HG02981 (cell line): Measurements from ENCODE around the gene CNPY2.
"Not testable (repeated sequence)": the region's sequence is repeated elsewhere in the genome, so short reads cannot be mapped to it uniquely, and the experiment has no call there.

ENCODE experiments used
- ATAC-seq: cut with Tn5 transposase; IDR thresholded peaks from one replicate; pipeline ENCODE4 v1.9.1; 2021; ENCODE audit warnings: mild to moderate bottlenecking, moderate library complexity; ENCODE audit not compliant: unreplicated experiment

The CNPY2 gene

DNA sequence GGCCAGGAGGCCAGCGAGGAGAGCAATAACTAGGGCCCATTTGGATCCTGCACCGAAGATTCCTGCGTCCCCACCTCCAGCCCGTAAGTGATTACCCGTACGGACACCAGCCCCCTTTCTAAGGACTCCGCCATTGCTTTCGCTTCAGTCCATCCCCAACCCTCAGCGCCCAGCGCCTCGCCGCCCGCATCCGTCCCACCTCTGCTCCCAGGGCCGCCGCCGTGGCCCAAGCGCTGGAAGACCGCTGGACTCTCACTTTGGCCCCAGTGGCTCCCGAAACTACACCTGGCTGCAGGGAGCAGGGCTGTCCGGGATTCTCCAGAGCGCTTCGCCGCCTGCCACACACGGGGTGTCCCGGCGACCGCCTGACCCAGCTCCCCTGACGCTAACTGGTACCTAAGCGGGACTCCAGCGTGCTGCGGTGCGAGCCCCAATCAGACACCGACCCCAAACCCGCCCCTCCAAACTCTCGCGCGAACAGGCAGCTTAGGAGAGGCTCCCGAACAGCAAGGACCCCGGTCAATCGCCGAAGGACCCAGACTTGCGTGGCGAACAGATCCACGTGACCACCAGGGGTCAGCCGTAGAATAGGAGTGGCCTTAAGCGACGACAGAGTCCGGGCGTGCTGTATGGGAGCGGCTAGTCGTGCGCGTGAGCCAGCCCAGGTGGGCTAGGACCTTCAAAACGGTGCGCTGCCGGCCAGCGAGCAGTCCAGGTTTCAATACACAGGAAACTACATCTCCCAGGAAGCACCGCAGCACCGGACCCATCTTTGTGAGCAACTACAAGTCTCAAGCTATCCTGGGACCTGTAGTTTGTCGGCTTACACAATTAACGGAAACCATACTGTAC, at the start of gene CNPY2:
TSS of gene CNPY2 (minus strand) at position 367 of the 852 bp plus-strand sequence. CDS start 771 bp downstream, outside the sequence.
- peak; percentile 89 for ATAC-seq

DNA sequence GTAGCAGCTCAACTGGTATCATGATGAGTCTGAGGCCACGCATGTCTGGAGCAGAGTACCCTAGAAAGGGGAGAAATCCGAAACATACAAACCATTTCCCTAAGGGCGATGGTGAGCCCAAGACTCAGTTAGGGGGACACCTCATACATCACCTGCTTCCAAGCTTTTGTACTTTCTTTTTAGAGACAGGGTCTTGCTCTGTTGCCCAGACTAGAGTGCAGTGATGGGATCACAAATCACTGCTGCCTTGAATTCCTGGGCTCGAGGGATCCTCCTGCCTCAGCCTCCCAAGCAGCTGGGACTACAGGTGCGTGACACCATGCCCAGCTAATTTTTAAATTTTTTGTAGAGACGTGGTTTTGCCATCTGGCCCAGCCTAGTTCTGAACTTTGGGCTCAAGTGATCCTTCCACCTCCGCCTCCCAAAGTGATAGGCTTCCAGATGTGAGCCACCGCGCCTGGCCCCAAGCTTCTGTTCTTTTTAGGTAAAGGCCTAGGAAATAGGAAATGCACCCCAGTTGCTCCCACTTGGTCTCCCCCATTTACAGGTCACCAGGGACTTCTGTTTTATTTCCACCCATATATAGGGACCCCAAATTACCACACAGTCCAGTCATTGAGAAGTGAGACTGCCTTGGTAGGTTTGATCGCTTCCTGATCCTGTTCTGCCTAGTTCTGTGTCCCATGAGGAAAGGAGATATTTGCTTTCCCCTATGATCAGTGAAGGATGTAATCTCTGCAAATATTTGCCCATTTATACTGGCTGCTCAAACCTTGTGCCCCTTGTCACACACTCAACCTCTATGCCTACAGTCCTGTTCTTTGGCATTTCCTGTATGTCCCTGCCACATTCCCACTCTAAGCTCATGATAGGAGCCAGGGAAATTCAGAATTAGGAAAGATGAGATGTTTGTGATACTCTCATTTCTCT, 46.6 kb upstream of the CNPY2 start, which contains the start of gene APOF:
TSS of gene APOF (minus strand) at position 728 of the 930 bp plus-strand sequence. CDS start at position 616, 112 bp downstream.
- ATAC-seq: no peak

DNA sequence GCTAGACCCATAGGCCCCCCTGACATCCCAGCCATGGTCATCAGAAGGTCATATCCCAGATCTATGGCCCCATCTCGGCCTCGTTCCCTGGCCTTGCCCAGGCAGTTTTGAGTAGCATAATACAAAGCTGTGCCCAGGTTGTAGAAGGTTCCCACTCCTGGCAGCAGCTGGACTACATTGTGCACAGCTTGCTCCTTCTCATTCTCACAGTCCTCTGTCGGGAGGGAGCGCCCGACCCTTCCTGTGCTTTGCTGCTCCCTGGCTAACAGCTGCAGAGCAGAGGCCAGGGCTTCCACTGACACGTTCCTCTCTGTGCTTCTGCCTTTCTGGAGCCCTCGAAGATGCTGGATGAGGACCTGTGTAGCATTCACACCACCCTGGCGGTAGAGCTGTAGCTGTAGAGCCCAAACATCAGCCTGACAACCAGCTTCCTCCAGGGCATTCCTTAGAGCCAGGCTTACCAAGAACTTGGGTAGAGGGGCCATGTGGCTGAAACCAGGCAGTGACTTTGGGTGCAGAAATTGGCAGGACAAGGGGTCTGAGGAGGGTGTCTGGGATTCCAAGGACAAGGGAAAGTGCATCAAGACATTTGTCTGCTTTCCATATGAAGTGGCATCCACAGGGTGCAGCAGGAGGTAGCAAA, 45.8 kb upstream of the CNPY2 start:
- no peak for ATAC-seq

DNA sequence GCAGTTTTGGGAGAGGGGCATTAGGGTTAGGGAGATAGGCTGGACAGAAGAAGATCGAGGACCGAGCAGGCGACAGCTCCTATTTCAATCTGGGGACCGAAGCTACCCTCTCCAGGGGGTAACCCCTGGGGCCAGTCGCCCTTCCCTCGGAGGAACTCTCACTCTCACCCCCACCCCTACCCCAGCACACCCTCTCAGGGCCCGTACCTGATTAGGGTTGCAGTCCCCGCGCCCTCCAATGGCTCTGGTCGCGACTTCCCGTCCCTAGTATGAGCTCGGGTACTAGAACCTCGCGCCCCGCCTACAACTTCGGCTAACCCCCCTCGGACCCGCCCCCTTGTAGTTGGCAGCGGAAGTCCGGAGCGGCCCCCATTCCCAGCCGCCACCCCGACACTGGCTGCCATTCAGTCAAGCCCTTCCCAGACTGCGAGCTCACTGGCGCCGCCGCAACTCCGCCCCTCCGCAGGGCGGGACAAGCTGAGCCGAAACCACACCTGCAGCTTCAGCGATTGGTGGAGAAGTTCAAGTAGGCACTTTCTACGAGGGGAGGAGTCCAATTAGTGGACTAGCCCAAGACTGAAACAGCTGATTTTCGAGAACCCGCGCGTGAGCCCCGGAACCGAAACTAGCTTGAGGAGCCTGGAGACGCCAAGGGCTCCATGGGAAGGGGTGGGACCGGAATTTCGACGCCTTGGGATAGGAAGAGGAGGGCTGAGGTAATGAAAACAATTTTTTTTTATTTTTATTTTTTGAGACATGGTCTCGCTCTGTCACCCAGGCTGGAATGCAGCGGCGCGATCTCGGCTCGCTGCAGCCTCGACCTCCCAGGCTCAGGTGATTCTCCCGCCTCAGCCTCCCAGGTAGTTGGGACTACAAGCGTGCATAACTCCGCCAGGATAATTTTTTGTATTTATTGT, 44.3 kb upstream of the CNPY2 start, which contains the start of gene STAT2:
TSS of gene STAT2 (minus strand) at position 257 of the 917 bp plus-strand sequence. CDS start 3,536 bp downstream, outside the sequence.
- peak; percentile 95 for ATAC-seq

DNA sequence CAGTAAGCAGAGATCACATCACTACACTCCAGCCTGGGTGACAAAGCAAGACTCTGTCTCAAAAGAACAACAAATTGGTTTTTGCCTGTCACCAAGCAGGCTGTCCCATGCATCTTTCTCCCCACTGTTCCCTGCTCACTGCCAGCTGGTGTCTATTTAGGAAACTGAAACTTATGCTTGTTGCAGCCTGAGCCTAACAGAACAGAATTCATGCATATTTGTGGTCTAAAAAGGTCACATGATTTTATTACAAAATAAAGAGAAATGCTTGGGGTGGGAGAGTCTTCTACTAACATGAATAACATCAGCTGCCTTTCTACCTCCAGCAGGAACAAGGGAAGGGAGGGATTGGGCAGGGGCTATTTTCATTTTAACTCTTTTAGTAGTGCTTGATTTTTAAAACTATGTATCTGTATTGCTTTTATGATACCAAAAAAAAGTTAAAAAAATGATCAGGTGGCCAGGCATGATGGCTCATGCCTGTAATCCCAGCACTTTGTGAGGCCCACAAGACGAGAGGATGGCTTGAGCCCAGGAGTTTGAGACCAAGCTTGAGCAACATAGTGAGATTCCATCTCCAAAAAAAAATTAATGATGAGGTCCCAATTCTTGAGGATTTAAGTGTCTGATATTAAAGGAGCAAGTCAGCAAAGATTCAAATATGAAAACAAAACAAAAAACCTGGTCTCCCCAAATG, 43.2 kb upstream of the CNPY2 start:
- ATAC-seq: no peak

DNA sequence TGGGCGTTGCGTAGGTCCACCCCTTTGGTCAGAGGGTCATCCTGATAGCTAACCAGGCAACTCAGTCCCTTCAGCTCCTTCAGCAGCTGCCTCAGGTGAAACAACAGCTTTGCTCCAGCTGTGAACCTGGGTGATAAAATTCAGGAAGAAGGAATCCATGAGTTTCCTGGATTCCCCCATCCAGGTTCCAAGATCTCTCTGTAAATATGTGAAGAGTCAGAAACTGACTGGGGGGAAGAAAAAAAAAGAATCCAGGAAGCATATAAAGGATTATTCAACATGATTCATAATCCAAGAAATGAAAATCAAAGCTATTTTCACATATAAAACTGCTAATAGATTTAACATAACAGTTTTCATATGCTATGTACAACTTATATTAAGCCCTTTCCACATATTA, 35.5 kb upstream of the CNPY2 start:
- no peak for ATAC-seq

DNA sequence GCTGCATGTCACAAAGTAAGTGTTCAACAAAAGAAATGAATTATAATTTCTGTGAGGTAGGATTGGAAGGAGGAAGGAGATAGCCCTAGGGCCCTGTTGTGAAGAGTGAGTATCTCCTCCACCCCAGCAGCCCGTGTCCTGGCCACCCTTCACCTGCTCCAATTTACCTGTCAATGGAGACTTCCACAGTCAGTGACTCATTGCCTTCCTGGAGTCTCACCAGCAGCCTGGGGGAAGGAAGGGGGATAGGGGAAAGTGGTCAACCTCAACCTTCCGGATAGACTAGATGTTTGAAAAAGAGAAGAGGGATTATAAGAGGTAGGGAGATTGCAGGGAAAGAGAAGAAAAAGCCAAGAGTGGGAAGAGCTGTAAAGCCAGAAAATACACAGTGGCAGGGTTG, 34.9 kb upstream of the CNPY2 start:
- no peak for ATAC-seq

DNA sequence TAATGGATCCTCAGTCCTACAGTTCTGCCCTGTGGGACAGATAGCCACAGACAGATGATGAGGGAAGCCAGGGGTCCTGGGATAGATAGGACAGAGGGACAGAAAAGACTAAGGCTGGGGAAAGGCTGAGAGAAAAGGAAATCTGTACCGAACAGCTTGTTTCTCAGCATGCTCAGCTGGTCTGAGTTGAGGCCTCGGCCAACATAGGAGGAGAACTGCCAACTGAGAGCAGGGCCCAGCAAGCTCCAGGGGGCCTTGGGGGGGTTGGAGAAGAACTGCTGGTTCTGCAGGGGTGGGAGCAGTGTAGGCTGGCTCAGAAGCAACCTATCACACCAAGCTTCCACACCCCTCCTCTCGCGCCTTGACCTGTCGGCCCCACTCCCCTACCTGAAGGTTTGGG, 33.0 kb upstream of the CNPY2 start:
- no peak for ATAC-seq

DNA sequence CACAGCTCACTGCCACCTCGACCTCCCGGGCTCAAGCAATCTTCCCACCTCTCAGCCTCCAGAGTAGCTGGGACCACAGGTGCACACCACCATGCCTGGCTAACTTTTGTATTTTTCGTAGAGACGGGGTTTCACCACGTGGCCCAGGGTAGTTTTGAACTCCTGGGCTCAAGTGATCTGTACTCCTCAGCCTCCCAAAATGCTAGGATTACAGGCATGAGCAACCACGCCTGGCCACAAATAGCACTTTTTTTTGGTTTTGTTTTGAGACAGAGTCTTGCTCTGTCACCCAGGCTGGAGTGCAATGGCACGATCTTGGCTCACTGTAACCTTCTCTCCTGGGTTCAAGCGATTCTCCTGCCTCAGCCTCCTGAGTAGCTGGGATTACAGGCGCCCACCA, 31.5 kb upstream of the CNPY2 start:
- not testable (repeated sequence) for ATAC-seq

DNA sequence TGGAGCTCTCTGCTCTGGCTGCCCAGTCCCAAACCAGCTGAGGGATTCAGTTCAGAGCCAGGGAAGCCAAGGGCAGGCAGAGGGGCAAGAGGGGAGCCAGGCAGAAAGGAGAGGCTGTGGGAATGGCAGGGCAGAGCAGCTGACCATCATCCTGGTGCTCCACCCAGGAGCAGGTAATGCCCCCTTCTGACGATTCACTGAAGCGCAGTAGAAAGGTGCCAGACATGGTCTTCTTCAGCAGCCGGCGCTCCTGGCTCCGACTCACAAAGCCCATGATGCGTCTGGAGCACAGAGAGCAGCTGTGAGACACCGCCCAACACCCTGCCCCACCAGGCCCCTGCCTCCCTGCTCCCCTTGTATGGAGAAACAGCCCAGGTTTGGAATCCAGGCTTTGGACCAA, 30.9 kb upstream of the CNPY2 start:
- no peak for ATAC-seq

DNA sequence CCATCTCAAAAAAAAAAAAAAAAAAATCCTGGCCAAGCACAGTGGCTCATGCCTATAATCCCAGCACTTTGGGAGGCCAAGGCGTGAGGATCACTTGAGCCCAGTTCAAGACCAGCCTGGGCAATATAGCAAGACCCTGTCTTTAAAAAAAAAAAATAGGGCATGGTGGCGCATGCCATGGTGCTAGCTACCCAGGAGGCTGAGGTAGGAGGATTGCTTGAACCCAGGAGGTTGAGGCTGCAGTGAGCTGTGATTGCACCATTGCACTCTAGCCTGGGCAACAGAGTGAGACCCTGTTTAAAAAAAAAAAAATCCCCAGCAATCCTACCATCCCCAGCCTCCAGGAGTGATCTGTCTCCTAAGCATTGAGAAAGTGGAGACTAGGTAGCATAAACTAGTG, 26.5 kb upstream of the CNPY2 start:
- not testable (repeated sequence) for ATAC-seq

DNA sequence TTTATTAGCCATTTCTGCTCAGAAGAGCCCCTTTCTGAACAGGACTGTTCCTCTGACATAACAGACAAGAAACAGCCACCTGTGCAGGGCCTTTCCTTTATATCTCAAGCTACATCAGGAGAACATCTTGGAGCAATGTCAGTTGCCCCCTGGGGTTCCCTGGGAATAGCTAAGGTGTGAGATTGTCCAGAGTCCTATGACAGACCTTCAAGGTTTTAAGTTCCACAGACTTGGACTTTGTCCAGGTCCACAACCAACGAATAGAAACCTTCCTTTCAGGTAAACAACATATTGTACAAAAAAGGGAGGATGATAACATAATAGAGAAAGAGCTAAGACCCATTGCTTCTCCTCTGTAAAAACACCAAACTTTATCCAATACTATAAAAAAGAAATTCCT, 25.8 kb upstream of the CNPY2 start:
- ATAC-seq: no peak

DNA sequence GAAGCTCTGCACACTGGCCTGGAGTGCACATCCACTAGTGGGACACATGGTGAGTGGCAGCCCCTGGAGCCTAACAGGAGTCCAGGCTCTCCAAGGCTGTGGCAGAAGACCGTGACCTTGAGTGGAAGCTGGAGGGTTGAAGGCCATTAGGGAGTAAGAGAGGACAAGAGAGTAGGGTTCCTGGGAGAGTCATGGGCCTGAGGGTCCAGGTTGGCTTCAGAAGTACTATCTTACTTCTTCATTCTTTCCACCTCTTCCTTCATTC, 23.3 kb upstream of the CNPY2 start:
- ATAC-seq: no peak

DNA sequence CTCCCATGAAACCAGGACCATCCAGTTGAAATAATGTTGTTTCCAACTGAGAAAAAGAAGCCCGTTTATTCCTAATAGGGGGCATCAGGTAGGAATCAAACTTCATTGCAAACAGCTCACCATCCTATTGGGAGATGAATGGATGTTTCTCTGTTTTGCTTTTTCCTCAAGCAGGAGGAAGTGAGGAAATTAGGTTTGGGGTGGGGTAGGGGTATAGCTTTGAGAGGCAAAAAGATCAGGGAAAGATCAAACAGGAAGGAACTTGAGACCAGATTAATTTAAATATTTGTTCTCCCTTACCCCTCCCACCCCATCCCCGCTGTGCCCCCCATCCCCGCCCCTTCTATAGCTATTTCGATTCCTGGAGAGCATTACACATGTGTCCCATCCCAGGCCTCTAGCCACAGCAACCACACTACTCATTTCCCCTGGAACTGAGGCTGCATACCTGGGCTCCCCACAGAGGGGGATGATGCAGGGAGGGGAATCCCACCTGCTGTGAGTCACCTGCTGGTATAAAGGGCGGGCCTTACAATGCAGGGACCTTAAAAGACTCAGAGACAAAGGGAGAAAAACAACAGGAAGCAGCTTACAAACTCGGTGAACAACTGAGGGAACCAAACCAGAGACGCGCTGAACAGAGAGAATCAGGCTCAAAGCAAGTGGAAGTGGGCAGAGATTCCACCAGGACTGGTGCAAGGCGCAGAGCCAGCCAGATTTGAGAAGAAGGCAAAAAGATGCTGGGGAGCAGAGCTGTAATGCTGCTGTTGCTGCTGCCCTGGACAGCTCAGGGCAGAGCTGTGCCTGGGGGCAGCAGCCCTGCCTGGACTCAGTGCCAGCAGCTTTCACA, 22.7 kb upstream of the CNPY2 start, which contains the start of gene IL23A:
TSS of gene IL23A (plus strand) at position 577 of the 850 bp plus-strand sequence. CDS start at position 738, 161 bp downstream.
- peak; percentile 31 for ATAC-seq

DNA sequence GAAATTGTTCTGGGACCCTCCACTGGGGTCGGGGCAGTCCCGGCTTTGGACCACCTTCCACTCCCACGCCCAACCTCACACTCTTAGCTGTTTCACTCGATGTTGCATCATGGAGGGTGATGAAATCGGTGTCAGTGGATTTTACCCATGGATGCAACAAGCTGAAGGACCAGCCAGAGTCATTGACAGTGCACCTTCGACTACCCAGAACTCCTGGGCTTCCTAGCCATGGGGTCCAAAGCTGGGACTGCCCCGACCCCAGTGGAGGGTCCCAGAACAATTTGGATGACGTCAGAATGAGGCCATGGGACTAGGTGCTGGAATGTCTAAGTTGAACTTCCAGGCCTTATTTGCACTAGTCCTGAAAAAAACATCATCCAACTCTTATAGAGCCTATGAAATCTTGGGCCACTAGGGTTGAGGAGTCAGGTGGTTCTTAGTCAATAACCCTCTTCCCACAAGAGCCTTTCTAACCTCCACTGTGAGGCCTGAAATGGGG, 22.0 kb upstream of the CNPY2 start:
- no peak for ATAC-seq

DNA sequence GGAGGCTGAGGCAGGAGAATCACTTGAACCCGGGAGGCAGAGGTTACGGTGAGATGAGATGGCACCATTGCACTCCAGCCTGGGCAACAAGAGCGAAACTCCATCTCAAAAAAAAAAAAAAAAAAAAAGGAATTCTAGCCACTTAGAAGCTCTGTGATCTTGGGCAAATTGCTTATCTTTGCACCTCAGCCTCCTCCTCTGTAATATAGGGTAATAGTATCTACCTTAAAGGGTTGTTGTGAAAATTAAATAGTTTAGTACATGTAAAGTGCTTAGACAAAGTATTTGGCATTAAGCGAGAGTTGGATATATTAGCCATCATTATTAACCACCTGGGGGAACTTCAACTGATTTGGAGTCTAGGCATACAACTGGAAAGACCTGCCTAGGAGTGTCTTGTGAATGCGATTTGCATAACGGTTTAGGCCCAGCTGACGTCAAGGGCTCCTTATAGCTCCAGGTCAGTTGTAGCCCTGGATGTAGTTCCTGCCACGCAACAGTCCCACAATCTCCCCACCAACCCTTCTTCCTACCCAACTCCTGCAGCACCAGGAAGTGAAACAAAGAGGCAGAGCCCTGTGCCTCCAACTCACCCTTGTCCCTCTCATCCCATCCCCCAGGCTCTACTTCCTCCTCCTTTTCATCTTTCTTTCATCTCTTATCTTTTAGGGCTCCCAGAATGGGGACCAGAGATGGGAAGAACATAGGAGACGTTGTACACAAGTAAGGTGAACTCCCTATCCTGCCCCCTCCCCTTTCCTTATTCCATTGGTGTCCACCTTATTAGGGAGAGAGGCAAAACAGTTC, 20.8 kb upstream of the CNPY2 start:
- ATAC-seq: no peak

DNA sequence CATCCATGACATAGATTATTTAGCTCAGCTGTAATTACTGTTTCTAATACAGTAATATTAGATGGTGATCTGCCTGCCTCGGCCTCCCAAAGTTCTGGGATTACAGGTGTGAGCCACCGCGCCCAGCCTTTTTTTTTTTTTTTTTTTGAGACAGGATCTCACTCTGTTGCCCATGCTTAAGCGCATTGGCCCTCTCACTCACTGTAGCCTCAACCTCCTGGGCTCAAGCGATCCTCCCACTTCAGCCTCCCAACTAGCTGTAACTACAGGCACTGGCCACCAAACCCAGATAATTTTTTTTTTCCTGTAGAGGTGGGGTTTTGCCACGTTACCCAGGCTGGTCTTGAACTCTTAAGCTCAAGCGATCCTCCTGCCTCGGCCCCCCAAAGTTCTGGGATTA, 19.7 kb upstream of the CNPY2 start:
- not testable (repeated sequence) for ATAC-seq

DNA sequence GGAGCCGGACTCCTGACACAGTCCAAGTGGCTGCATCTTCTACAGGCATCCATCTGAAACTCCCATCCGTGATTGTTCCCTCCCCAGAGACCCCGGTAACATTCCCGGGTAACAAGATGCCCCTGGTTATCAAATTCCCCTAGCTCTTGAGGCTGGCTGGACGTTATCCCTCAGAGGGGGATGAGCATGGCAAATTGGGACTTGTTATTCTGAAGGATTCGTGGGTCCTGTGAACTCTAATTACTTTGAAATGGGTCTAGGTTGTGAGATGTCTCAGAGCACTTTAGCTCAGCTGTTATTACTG, 18.7 kb upstream of the CNPY2 start:
- no peak for ATAC-seq
